Activated effector memory CD4-positive, alpha-beta T cell treated with Interleukin-2 at 50 U/mL for 16 hours (primary cell): Measurements from ENCODE around the gene GJA4.

ENCODE experiments used
- DNase-seq: peaks from one replicate; pipeline ENCODE4 v3.0.0-alpha.2; 2020

Gene GJA4

GRCh38 chr1:34792868-34793727 lies at the start of gene GJA4:
GJA4 (plus strand) TSS chr1:34792999; CDS start chr1:34794214, 1,215 bp downstream.
- no peak for DNase-seq

GRCh38 chr1:34743775-34744174 lies 49.0 kb upstream of the GJA4 start:
- no peak for DNase-seq

GRCh38 chr1:34744851-34745250 lies 47.9 kb upstream of the GJA4 start:
- no peak for DNase-seq

- no peak for DNase-seq
Measured at GRCh38 chr1:34745666-34746065, 47.1 kb upstream of the GJA4 start.

- no peak for DNase-seq
Measured at GRCh38 chr1:34746101-34746500, 46.7 kb upstream of the GJA4 start.

GRCh38 chr1:34746785-34747637 lies 45.8 kb upstream of the GJA4 start:
- DNase-seq, result no peak

DNA sequence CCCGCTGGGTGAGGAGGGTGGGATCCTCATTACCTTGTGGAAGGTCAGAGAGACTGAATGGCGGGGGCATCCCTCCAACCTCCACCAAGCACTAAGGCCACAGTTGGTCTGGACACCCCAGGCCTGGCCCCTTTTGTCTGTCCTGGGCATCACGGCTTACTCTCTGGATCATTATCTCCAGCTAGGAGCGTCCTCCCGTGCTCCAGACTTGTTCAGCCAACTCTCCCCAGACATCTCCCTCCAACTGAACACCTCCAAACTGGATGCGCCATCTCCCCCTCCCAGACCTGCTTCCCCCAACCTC lies 45.2 kb upstream of the GJA4 start:
- DNase-seq, result no peak

DNA sequence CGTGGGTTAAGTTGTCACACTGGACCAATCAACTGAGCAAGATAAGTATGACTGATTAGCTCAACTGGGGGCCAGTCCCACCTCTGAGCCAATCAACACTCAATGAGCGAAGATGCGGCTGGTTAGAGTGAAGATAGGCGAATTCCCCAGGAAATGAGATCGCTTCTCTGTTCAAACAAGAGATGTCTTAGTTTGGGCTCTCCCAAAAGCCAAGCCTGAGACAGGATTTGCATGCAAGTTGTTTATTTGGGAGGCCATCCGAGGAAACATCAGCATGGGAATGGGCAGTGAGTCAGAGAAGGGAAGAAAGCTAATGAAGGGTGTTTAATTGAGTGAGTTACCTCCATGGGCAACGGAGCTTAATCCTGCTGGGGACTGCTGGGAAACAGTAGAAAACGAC lies 42.8 kb upstream of the GJA4 start:
- DNase-seq, result no peak

- DNase-seq, result no peak
Measured at GRCh38 chr1:34750610-34751009, 42.2 kb upstream of the GJA4 start.

GRCh38 chr1:34753163-34753562 lies 39.6 kb upstream of the GJA4 start:
- DNase-seq, result no peak

- no peak for DNase-seq
Measured at GRCh38 chr1:34754964-34755637, 37.7 kb upstream of the GJA4 start, which contains the start of gene GJB5. GJB5 (plus strand) TSS chr1:34755047; CDS start chr1:34757331, 2,284 bp downstream.

DNA sequence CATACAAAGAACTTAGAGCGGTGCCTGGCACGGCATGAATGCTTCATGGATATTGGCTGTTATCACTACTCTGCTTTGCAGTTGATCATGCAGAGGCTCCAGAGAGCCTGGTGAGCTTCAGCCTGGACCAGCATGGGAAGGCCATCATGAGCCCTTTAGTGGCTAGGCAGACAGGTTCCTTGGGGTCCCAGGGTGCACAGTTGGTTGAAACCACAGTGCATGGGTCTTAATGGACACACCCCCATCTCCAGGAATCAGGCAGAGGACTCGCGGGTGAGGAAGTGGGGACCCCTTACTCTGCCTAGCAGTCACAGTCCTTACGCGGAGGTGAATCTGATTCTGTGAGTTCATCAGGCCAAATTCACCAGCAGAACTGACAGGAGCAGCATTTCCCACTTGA lies 36.8 kb upstream of the GJA4 start:
- no peak for DNase-seq

GRCh38 chr1:34757386-34757785 lies 35.4 kb upstream of the GJA4 start:
- DNase-seq, result no peak

DNA sequence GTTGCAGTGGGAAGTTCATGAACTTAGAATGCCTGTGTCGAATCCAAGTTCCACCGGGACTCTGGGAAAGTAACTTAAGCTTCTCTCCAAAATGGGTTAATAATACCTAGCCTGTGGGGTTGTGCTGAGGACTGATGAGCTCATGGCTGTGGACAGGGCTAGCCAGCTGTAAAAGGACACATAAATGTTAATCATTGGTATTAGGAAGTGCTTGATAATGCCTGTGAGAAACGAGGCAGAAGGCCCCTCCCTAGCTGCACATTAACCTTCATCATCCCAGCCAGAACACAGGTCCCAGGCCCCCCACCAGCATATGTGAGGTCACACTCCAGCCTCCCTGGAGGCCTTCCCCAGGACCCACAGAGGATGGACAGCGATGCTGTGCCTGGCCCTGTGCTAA lies 34.0 kb upstream of the GJA4 start:
- no peak for DNase-seq

DNA sequence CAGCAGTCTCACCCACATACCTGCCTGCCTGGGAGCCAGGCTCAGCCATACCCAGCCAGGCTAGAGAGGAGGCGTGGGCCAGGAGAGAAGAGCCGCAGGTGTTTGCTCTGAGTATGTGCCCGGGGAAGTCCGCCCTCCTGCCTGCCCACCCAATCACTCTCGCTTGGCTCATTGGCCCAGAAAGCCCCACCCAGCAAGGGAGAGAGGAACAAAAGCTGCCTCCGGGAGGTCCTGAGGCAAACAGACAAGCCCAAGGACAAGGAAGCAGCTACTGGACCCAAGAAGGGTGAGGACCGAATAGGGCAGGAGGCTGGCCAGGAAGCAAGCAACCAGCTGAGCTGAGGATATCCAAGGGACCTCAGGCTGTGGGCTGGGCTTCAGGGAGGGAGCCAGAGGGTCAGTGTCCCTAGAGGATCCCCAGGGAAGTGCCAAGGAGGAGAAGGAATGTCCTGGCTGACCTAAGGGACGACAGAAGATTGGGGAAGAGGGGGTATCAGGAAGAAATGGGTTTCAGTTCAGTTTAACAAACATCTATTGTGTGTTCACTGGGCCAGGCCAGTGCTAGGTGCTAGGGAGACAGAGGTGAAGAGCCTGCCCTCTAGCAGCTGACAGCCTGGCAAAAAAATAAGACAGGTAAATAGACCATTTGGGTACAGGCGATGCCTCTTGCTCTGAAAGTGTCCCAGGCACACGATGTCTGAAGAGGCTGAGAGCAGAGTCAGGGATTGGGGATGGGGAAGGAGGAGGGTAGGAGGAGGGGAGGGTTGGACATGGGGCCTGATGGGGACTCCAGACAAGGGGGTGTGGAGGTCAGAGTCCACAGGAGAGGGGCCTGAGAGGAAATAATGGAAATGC lies 33.1 kb upstream of the GJA4 start, which contains the start of gene GJB4:
Gene GJB4 (plus strand): TSS at position 238 of the 855 bp plus-strand sequence. CDS start 1,515 bp downstream, outside the sequence.
- DNase-seq, result no peak

GRCh38 chr1:34761176-34761761 lies 31.5 kb upstream of the GJA4 start:
- DNase-seq, result no peak

- DNase-seq, result no peak
Measured at GRCh38 chr1:34761776-34762307, 31.0 kb upstream of the GJA4 start.

DNA sequence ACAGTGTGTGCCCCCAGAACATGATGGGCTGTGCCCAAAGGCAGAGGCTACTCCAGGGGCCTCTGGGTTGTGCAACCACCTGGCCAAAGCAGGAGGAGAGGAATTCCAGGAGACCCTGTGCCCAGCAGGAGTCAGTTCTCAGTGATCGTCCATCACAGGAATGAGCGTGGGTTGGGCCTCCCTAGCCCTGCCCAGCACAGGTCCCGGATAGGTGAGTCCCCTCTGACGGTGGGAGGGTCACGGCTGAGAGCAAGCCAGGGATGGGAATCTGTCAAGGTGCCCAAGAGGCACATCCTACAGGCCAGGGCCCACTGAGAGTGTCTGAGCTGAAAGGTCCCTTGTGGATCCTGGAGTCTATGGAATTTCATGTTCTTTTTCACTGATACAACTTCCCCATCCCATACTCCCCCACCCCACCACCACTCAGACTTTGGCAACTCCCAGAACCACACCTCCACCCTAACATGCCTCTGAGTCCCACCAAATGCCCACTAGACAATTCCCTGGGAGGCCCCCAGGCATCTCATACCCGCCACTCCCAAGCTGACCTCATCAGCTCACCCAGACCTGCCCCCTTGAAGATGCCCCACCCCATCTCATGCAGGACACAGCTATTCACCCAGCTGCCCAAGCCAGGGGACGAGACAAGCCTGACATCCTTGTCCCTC lies 30.2 kb upstream of the GJA4 start:
- no peak for DNase-seq

- DNase-seq, result no peak
Measured at GRCh38 chr1:34763142-34763781, 29.5 kb upstream of the GJA4 start.

- no peak for DNase-seq
Measured at GRCh38 chr1:34768856-34769255, 23.9 kb upstream of the GJA4 start.
